NCI-H2196 (cell line): ENCODE measurements around the gene IP6K3.

ENCODE experiments used
- DNase-seq: peaks from one replicate; lab custom pipeline; 2025; ENCODE audit not compliant: unreplicated experiment; lab: John Stamatoyannopoulos, UW

The IP6K3 gene

GRCh38 chr6:33742092-33742491 lies 4.6 kb downstream of the IP6K3 start:
- no peak for DNase-seq

DNA sequence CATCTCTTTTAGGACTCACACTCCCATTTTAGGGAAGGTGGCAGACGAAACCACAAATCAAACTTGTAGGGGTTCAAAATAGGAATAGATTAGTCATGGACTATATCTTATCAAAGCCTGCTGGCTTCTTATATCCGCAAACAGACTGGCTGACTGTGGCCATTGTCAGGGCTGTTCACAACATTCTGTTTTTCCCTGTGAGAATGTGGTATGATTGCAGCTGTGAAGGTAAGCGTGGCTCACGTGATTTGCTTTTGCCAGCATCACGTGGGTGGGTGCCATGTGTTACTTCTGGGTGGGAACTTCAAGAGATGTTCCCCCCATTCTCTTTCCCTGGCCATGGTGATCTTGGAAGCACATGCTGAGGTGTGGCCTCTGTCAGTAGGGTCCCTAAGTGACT lies 5.9 kb downstream of the IP6K3 start:
- no peak for DNase-seq

DNA sequence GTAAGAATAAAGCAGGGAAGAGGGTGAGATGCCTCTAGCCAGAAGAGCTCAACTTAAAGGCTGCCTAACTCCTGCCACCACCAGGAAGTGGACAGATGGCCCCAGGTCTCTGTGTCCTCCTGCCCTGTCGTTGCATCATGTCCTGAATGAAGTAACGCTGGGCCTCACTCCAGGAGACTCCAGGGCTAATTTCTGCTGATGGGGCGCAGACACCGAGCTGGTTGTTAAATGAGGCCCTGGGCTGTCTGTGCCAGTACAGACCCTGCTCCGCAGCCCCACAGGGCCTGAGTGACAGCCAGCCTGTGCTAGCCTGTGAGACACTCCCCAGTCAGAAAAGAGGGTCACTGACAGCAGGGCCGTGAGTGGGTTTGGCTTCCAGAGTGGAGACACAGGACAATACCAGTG lies 6.5 kb downstream of the IP6K3 start:
- no peak for DNase-seq

- no peak for DNase-seq
These were observed 7.1 kb downstream of the IP6K3 start for GRCh38 chr6:33739571-33739970.

- DNase-seq, result no peak
These were observed 7.8 kb downstream of the IP6K3 start for GRCh38 chr6:33738879-33739278.

- DNase-seq, result no peak
These were observed 8.6 kb downstream of the IP6K3 start for GRCh38 chr6:33738153-33738552.

- no peak for DNase-seq
These were observed 9.3 kb downstream of the IP6K3 start for GRCh38 chr6:33737267-33738026.

GRCh38 chr6:33735216-33735615 lies 11.5 kb downstream of the IP6K3 start:
- DNase-seq, result no peak

DNA sequence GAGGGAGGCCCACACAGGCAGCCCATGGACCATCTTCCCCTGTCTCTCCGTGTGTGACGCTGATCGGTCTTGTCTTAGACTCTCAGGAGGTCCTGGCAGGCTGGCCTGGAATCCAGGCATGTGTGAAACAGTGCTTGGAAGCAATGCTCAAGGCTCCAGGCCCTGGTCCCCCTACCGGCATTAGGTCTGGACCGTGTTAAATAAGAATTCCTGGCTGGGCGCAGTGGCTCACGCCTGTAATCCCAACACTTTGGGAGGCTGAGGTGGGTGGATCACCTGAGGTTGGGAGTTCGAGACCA lies 13.0 kb downstream of the IP6K3 start:
- DNase-seq, result no peak

- no peak for DNase-seq
These were observed 13.6 kb downstream of the IP6K3 start for GRCh38 chr6:33732817-33733708.

DNA sequence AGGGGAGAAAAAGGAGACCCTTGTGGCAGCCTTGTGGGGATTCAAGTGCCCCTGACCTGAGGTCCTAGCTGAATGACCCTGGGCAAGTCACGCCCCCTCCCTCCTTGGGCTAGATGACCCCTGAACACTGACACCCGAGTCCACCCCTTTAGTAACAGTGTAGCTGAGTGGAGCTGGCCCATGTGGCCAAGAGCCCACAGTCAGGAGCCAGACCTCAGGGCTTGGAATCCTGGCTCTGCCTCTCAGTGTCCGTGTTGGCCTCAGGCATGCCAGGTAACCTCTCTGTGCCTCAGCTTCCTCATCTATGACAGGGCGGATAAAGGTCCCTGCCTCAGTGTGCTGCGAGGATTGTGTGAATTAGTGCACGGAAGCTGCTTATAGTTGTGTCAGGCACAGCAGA lies 14.3 kb downstream of the IP6K3 start:
- DNase-seq, result no peak

GRCh38 chr6:33731751-33732282 lies 14.9 kb downstream of the IP6K3 start:
- peak; percentile 47 for DNase-seq

DNA sequence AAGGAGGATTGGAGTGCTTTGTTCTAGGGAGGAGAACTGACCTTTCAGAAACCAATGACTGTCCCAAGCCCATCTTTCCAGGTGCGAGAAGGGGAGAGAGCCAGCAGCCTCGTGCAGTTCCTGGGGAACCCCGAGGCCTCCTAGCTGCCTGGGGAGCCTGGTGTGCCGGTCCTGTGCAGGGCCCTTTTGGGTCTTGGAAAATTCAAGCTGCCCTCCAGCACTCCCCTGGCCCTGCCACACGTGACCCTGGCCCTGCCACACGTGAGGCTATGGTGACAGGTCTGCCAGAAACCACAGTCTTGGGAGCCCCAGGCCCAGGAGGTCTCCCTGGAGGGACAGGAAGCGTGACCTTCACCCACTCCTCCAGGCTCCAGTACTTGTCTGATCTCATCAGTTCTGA lies 15.7 kb downstream of the IP6K3 start:
- DNase-seq, result no peak

GRCh38 chr6:33730611-33731010 lies 16.1 kb downstream of the IP6K3 start:
- DNase-seq, result no peak

GRCh38 chr6:33729059-33729458 lies 17.6 kb downstream of the IP6K3 start:
- DNase-seq, result no peak

DNA sequence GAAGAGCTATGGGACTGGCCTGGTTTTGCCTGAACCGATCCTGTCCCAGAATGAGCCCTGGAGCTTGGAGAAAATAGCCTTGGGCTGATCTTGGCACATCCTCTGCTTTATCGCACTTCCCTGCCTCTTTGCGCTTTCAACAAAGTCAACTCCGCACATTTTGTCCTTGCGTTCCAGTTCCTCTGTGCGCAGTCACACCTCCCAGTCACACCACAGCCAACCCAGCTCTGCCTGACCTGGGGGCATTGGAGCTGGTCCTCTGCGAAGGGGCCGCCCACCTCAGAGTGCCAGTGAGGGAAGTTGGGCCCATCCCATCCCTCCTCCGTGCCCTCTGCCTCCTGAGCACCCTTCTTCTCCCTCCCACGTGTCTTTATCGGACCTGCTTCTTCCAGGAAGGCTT lies 18.3 kb downstream of the IP6K3 start:
- DNase-seq, result no peak

- no peak for DNase-seq
These were observed 18.8 kb downstream of the IP6K3 start for GRCh38 chr6:33727932-33728331.

- DNase-seq, result no peak
These were observed 19.6 kb downstream of the IP6K3 start for GRCh38 chr6:33727126-33727525.

DNA sequence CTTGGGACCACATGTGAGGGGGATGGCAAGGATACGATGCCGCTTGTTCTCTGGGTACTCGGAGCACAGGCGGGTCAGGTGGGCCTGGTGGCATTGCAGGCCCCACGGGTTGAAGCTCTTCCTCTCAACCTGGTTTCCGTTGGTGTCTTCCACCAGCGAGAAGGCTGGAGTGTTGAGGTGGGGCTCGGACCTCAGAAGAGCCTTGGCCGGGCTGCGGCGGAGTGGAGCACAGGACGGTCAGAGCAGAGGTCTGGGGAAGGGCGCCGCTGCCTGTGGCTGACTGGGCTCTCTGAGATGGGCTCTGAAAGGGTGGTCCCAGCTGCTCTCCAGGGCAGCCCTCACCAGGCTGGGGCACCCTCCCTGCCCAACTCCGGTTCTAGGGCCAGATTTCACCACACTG lies 20.0 kb downstream of the IP6K3 start:
- DNase-seq, result no peak

DNA sequence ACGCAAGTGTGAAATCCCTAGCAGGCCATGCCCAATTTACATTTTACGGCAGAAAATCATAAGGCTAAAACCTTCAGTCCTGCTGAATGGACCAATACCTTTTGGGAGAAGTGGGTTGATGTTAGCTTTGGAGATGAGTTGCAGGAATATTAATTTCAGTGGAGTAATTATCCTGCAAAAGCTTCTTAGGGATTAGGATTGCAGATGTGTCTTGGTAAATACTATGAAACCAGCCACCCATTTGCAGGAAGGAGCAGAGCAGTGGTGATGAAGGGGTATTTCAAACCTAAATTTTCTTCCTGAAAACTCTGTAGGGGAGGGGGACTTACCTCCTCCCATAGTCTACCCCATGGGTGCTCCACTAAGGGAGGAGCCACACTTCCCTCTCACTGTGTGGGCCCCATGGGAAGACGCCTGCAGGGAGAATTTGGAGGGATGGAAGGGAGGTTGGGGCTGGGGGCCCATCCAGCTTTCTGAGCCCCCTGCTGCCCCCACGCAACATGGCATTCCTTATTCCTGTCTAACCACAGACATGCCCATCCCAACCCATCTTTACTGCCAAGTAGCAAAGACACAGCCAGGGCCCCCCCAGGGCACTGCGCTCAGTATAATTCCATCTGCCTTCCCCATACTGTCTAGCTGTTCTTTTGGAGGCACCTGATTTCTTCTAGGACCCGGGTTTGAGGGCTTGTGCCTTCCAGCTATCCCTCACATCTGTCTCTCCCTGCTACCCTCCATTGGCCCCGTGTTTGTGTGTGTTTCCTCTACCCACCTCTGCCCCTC lies 20.6 kb downstream of the IP6K3 start:
- DNase-seq, result no peak

DNA sequence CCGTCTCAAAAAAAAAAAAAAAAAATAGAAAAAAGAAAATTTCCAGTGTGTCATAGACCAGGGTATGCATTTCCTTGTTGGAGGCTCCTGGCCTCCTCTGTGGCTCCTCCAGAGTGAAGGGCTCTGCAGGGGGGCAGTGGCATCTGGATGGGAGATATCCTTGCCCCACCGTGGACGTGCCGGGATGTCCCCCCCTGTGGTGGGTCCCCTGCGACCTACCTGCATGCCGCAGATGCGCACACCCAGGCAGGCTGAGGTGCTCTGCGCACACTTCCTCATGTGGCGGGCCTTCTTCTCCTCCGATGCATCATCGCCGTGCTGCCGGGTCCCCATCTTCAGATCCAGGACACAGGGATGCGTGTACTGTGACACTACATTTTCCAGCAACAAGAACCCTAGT lies 21.5 kb downstream of the IP6K3 start:
- DNase-seq, result no peak
